GM20431 (cell line): Measurements from ENCODE around the gene RMND5A.

Experiments
- in situ Hi-C: fragments of 300-500 bp; cut with MseI, MboI; formaldehyde crosslinking; loops from one replicate; pipeline ENCODE4 v1.15.0; 2020; ENCODE audit warnings: low sequenced_read_pairs; ENCODE audit not compliant: unreplicated experiment

Gene RMND5A

DNA sequence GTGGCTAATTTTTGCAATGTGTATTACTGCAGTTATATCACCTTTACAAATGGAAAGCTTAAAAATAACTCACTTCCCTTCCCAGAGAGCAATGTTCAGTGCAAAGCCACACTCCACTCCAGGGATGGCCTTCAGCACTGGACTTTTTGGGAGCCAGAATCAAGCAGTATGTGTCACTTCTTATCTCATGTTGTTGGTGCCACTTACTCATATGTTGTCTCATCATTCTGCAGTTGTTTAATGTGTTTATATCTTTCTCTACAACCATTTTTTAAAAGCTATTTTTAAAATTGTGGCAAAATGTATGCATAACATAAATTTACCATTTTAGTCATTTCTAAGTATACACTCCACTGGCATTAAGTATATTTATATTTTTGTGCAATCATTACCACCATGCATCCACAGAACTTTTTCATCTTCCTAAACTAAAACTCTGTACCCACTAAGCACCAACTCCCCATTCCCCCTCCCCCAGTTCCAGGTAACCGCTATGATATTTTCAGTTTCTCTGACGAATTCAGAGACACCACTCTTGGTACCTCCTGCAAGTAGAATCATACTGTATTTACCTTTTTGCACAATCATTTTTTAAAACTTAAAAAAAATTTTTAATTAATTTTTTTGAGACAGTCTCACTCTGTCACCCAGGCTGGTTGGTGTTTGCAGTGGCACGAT, 102.7 kb downstream of the RMND5A start:
- in situ Hi-C loops, result no loop called here

DNA sequence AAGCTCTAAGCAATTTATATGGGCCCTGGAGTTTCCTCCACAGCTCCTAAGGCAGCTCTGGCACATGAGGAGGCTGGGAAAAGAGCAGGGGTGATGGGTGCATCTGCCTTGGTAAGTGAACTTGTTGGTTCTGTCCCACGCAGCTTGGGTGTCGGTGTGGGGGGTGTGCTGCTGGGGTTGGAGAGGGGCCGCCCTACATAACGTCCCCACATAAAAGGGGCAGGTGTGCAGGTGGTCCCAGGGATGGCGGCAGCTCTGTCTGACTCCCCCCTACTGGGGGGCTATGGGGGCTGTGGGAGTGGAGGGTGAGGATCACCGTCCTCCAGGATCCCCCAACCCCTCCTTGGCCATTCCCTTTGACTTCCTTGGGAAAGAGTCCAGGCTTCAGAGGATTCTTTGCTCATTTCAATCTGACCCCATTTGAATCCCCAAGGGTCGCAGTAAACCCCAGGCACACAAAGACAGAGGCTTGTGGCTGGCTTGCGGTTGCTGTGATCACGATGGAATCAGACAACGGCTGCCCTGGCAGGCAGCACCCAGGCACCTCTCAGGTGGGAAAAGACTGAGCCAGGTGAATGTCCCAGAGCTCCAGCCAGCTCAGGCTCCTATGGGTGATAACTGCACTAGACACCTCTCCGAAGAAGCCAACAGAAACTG, 105.1 kb downstream of the RMND5A start:
- in situ Hi-C loops, result no loop called here

DNA sequence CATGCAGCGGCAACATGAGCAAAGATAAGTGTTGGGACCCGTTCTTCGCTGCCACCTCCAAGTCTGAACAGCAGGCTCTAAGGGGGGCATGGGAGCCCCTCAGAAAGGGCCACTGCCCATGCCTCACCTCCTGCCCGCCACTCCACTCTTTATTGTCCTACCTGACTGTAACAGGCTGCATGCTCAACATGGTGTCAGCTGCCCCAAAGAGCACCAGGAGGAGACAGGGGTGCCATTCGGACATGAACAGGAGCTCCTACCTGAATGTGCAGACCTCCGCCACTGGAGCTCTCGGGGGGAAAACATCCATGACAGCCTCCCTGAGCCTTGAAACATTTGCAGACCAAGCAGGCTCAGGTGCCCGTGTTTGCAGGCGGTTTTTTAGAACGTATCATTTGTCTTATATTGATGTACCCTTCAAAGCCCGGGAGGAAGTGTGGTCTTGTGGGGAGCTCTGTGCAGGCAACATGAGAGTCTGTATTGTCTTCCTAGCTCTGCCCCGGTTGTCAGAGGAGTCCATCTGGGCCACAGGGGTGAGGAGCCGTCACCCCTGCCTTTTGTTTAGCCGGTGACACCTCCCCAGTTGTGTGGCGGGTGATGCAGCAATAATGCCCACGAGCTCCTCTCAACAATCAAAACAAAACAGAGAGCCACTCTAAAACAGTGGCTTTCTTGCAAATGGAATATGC, 105.7 kb downstream of the RMND5A start:
- in situ Hi-C loops, result no loop called here

DNA sequence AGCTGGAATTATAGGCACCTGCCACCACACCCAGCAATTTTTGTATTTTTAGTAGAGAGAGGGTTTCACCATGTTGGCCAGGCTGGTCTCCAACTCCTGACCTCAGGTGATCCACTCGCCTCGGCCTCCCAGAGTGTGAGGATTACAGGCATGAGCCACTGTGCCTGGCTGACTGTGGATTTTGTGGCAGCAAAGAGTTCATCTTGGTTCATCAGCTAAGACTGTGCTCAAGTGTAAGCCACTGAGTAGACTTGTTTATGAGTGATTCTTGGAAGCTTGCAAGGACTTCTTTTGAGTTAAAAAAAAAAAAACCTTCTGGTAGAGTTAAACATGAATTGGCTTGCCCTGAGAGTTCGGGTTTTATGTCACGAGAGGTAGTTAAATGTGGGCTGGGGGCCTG, 106.9 kb downstream of the RMND5A start:
- in situ Hi-C loops, result no loop called here
